ENCODE data around the gene RANBP1.

RANBP1 gene

GRCh38 chr22:20088263-20088648 lies 27.6 kb upstream of the RANBP1 start:
- DNase-seq (ENCODE audit: low read depth in 3 of 3), result no peak

GRCh38 chr22:20089226-20089976 lies 26.5 kb upstream of the RANBP1 start:
- no peak for DNase-seq (ENCODE audit: low read depth in 3 of 3)

- no peak for DNase-seq (ENCODE audit: low read depth in 3 of 3)
Measured at GRCh38 chr22:20089977-20090729, 25.8 kb upstream of the RANBP1 start.

- no peak for DNase-seq (ENCODE audit: low read depth in 3 of 3)
Measured at GRCh38 chr22:20090730-20091240, 25.1 kb upstream of the RANBP1 start.

- DNase-seq (ENCODE audit: low read depth in 3 of 3), result no peak
Measured at GRCh38 chr22:20091690-20092476, 24.0 kb upstream of the RANBP1 start.

- DNase-seq (ENCODE audit: low read depth in 3 of 3), result no peak
Measured at GRCh38 chr22:20092477-20092854, 23.4 kb upstream of the RANBP1 start.

- no peak for DNase-seq (ENCODE audit: low read depth in 3 of 3)
Measured at GRCh38 chr22:20093418-20094196, 22.3 kb upstream of the RANBP1 start.

GRCh38 chr22:20094197-20094807 lies 21.6 kb upstream of the RANBP1 start:
- no peak for DNase-seq (ENCODE audit: low read depth in 3 of 3)

- no peak for DNase-seq (ENCODE audit: low read depth in 3 of 3)
Measured at GRCh38 chr22:20095521-20095920, 20.4 kb upstream of the RANBP1 start.

GRCh38 chr22:20096574-20097420 lies 19.1 kb upstream of the RANBP1 start:
- no peak for DNase-seq (ENCODE audit: low read depth in 3 of 3)

- DNase-seq (ENCODE audit: low read depth in 3 of 3), result no peak
Measured at GRCh38 chr22:20099099-20099711, 16.7 kb upstream of the RANBP1 start.

- DNase-seq (ENCODE audit: low read depth in 3 of 3), result no peak
Measured at GRCh38 chr22:20101638-20102037, 14.3 kb upstream of the RANBP1 start.

- no peak for DNase-seq (ENCODE audit: low read depth in 3 of 3)
Measured at GRCh38 chr22:20102203-20102780, 13.6 kb upstream of the RANBP1 start.

GRCh38 chr22:20105456-20106204 lies 10.3 kb upstream of the RANBP1 start:
- DNase-seq (ENCODE audit: low read depth in 3 of 3), result no peak

GRCh38 chr22:20106205-20106848 lies 9.6 kb upstream of the RANBP1 start:
- no peak for DNase-seq (ENCODE audit: low read depth in 3 of 3)

- no peak for DNase-seq (ENCODE audit: low read depth in 3 of 3)
Measured at GRCh38 chr22:20106849-20107237, 9.1 kb upstream of the RANBP1 start.

GRCh38 chr22:20107471-20107901 lies 8.4 kb upstream of the RANBP1 start:
- DNase-seq (ENCODE audit: low read depth in 3 of 3), result no peak

All from stimulated activated CD4-positive, alpha-beta T cell treated with anti-CD3 and anti-CD28 coated beads, TNF-alpha, amount 100 ng/mL, for 48 hours (primary cell).